IMR-90 (cell line): ENCODE measurements around the gene CCDC88B. TPM values are rescaled to one million over a fixed set of nuclear protein-coding genes. Genes with fewer than 3 reads are reported as not detected.

Experiments
- ATAC-seq: fragments of 200-7000 bp; cut with Tn5 transposase; 2 replicates; pipeline ENCODE4 v1.9.1; 2020; ENCODE audit warnings: low read depth, mild to moderate bottlenecking, moderate library complexity
- BruUV-seq: library from RNA; stranded (reverse); fragments of 400-500 nt; replicated peaks from 2 replicates; lab custom pipeline; 2021; lab: Mats Ljungman, UMichigan
- CTCF ChIA-PET: fragments of 300-600 bp; formaldehyde crosslinking; extraction: SDS; loops from one replicate; lab custom pipeline; 2021; ENCODE audit warnings: antibody characterized with exemption; lab: Yijun Ruan, JAX
- POLR2A ChIA-PET: fragments of 300-600 bp; sonication (Branson Sonifier 250); formaldehyde crosslinking; loops from one replicate; lab custom pipeline; 2022; ENCODE audit warnings: antibody characterized with exemption; ENCODE audit not compliant: unreplicated experiment; lab: Charles Lee
- DNase-seq: peaks from one replicate; pipeline ENCODE4 v3.0.0; 2013
- H2AFZ ChIP-seq: replicated peaks from 2 replicates; pipeline ENCODE3; 2013; ENCODE audit warnings: low read length, mild to moderate bottlenecking; ENCODE audit not compliant: poor library complexity
- H2AK5ac ChIP-seq: 2 replicates; pipeline ENCODE4 v1.6.1; 2013; ENCODE audit warnings: low read depth, low read length, inconsistent platforms
- H2AK9ac ChIP-seq: replicated peaks from 2 replicates; pipeline ENCODE3; 2013; ENCODE audit warnings: mild to moderate bottlenecking, low read depth, low read length, moderate library complexity; ENCODE audit not compliant: poor library complexity
- H2BK120ac ChIP-seq: 2 replicates; pipeline ENCODE4 v1.6.1; 2013; ENCODE audit warnings: low read depth, low read length, inconsistent platforms
- H2BK15ac ChIP-seq: 3 replicates; pipeline ENCODE4 v1.6.1; 2013; ENCODE audit warnings: low read depth, low read length, inconsistent platforms
- H2BK20ac ChIP-seq: 2 replicates; pipeline ENCODE4 v1.6.1; 2013; ENCODE audit warnings: low read depth, mild to moderate bottlenecking, inconsistent platforms, low read length, moderate library complexity
- H2BK5ac ChIP-seq: 2 replicates; pipeline ENCODE4 v1.6.1; 2013; ENCODE audit warnings: mild to moderate bottlenecking, low read depth, low read length, inconsistent platforms; ENCODE audit not compliant: poor library complexity, severe bottlenecking
- H3K14ac ChIP-seq: replicated peaks from 2 replicates; pipeline ENCODE4 v1.6.1; 2013; ENCODE audit warnings: low read depth, low read length, inconsistent platforms
- H3K18ac ChIP-seq: 2 replicates; pipeline ENCODE4 v1.6.1; 2013; ENCODE audit warnings: low read depth, low read length, control low read depth
- H3K23ac ChIP-seq: 2 replicates; pipeline ENCODE4 v1.6.1; 2013; ENCODE audit warnings: low read depth, low read length, inconsistent platforms
- H3K27ac ChIP-seq: 2 replicates; pipeline ENCODE4 v1.5.1; 2013; ENCODE audit warnings: mild to moderate bottlenecking, control low read depth, low read length; ENCODE audit not compliant: insufficient read depth
- H3K27me3 ChIP-seq: 2 replicates; pipeline ENCODE4 v1.6.1; 2013; ENCODE audit warnings: low read length; ENCODE audit not compliant: control insufficient read depth, insufficient read depth
- H3K36me3 ChIP-seq: 2 replicates; pipeline ENCODE4 v1.6.1; 2013; ENCODE audit warnings: low read length, mixed read lengths; ENCODE audit not compliant: control insufficient read depth, insufficient read depth
- H3K4ac ChIP-seq: 2 replicates; pipeline ENCODE4 v1.6.1; 2013; ENCODE audit warnings: low read depth, low read length, inconsistent platforms
- H3K4me1 ChIP-seq: 2 replicates; pipeline ENCODE4 v1.6.1; 2013; ENCODE audit warnings: low read length, mixed read lengths; ENCODE audit not compliant: control insufficient read depth, insufficient read depth
- H3K4me2 ChIP-seq: 2 replicates; pipeline ENCODE4 v1.6.1; 2013; ENCODE audit warnings: low read depth, mild to moderate bottlenecking, control low read depth, low read length, moderate library complexity
- H3K4me3 ChIP-seq: 2 replicates; pipeline ENCODE4 v1.5.1; 2013; ENCODE audit warnings: low read depth, mild to moderate bottlenecking, control low read depth, low read length, moderate library complexity; ENCODE audit not compliant: insufficient read depth
- H3K56ac ChIP-seq: 2 replicates; pipeline ENCODE4 v1.6.1; 2013; ENCODE audit warnings: low read length, inconsistent platforms; ENCODE audit not compliant: insufficient read depth; ENCODE audit errors: extremely low read depth
- H3K79me1 ChIP-seq, 2 experiments: 2 replicates each; pipeline ENCODE4 v1.6.1; 2013; ENCODE audit warnings: low read length in 2 of 2, inconsistent platforms in 1 of 2, low read depth in 1 of 2
- H3K9ac ChIP-seq: 2 replicates; pipeline ENCODE4 v1.6.1; 2013; ENCODE audit warnings: low read depth, low read length, control low read depth
- H3K9me1 ChIP-seq: 2 replicates; pipeline ENCODE4 v1.6.1; 2013; ENCODE audit warnings: low read length, inconsistent platforms; ENCODE audit not compliant: insufficient read depth
- H3K9me3 ChIP-seq: 2 replicates; pipeline ENCODE4 v1.6.1; 2013; ENCODE audit warnings: low read length; ENCODE audit not compliant: control insufficient read depth, insufficient read depth
- H4K20me1 ChIP-seq: 2 replicates; pipeline ENCODE4 v1.6.1; 2013; ENCODE audit warnings: low read length, inconsistent platforms; ENCODE audit not compliant: insufficient read depth
- H4K5ac ChIP-seq: 2 replicates; pipeline ENCODE4 v1.6.1; 2013; ENCODE audit warnings: mild to moderate bottlenecking, low read depth, low read length, control low read depth
- H4K8ac ChIP-seq, 2 experiments: 2 replicates each; pipeline ENCODE4 v1.6.1; 2013; ENCODE audit warnings: low read depth in 2 of 2, low read length in 2 of 2, control low read depth in 1 of 2, inconsistent platforms in 1 of 2
- H4K91ac ChIP-seq: 2 replicates; pipeline ENCODE4 v1.6.1; 2013; ENCODE audit warnings: low read depth, low read length, inconsistent platforms; ENCODE audit not compliant: insufficient read depth
- BHLHE40 ChIP-seq: fragments of 150-350 bp; IDR thresholded peaks from 2 replicates; pipeline ENCODE4 v1.6.1; 2016; ENCODE audit warnings: mild to moderate bottlenecking, low read depth, low read length
- CEBPB ChIP-seq: IDR thresholded peaks from 2 replicates; pipeline ENCODE4 v1.6.1; 2012; ENCODE audit warnings: low read depth, low read length, improper control_type of control experiment
- CHD1 ChIP-seq: IDR thresholded peaks from 2 replicates; pipeline ENCODE4 v1.6.1; 2012; ENCODE audit warnings: low read depth, low read length, improper control_type of control experiment
- MAFK ChIP-seq: IDR thresholded peaks from 2 replicates; pipeline ENCODE4 v1.6.1; 2012; ENCODE audit warnings: low read depth, low read length, improper control_type of control experiment
- MAZ ChIP-seq: IDR thresholded peaks from 2 replicates; pipeline ENCODE4 v1.6.1; 2012; ENCODE audit warnings: low read depth, mild to moderate bottlenecking, low read length, improper control_type of control experiment, moderate library complexity, borderline replicate concordance
- MXI1 ChIP-seq: IDR thresholded peaks from 2 replicates; pipeline ENCODE4 v1.6.1; 2012; ENCODE audit warnings: low read depth, mild to moderate bottlenecking, low read length, moderate library complexity, borderline replicate concordance
- NFE2L2 ChIP-seq: fragments of 150-350 bp; IDR thresholded peaks from 2 replicates; pipeline ENCODE4 v1.6.1; 2016; ENCODE audit warnings: low read depth, mild to moderate bottlenecking, low read length
- POLR2A ChIP-seq: IDR thresholded peaks from 2 replicates; pipeline ENCODE4 v1.6.1; 2012; ENCODE audit warnings: mild to moderate bottlenecking, low read depth, low read length
- RAD21 ChIP-seq: IDR thresholded peaks from 2 replicates; pipeline ENCODE4 v1.6.1; 2012; ENCODE audit warnings: low read length, improper control_type of control experiment
- RCOR1 ChIP-seq: IDR thresholded peaks from 2 replicates; pipeline ENCODE4 v1.6.1; 2012; ENCODE audit warnings: mild to moderate bottlenecking, low read length, improper control_type of control experiment; ENCODE audit not compliant: insufficient replicate concordance
- SMC3 ChIP-seq: fragments of 150-350 bp; IDR thresholded peaks from 2 replicates; pipeline ENCODE4 v1.6.1; 2016; ENCODE audit warnings: low read depth, mild to moderate bottlenecking, antibody characterized with exemption, low read length, moderate library complexity
- WGBS, 2 experiments: methylation state at CpG; one replicate each; pipeline versions ENCODE4 v1.1.5 to v1.1.7; 2013; ENCODE audit warnings: missing lambda C conversion rate in 2 of 2; ENCODE audit not compliant: insufficient read length in 1 of 2; ENCODE audit errors: extremely low coverage in 2 of 2; 5-methylcytosine and 5-hydroxymethylcytosine counted together
- dilution Hi-C: fragments of 300-500 bp; cut with HindIII; formaldehyde crosslinking; loops from one replicate; pipeline ENCODE4 v1.14.3; 2018; ENCODE audit warnings: low sequenced_read_pairs; ENCODE audit not compliant: unreplicated experiment
- in situ Hi-C: fragments of 300-500 bp; cut with MboI; formaldehyde crosslinking; loops from 3 replicates; pipeline ENCODE4 v1.14.3; 2019; ENCODE audit warnings: low sequenced_read_pairs, inconsistent platforms, mixed read lengths
- intact Hi-C: fragments of 100-400 bp; cut with micrococcal nuclease; formaldehyde crosslinking; loops from 2 replicates; pipeline ENCODE4 v1.10.0; 2022
- polyA plus RNA-seq, 3 experiments: library from polyadenylated mRNA; depleted of rRNA; stranded (reverse); fragments of >200 nt; gene quantifications; 2 replicates each; pipeline ENCODE4 v1.2.3, GENCODE V29; 2012; ENCODE audit warnings: low replicate concordance in 1 of 3
- total RNA-seq: library from RNA; depleted of rRNA; stranded (reverse); fragments of >200 nt; gene quantifications from 2 replicates; pipeline ENCODE4 v1.2.3, GENCODE V29; 2012
- TF ChIP-seq, protein P1 (sequence below): conservative IDR thresholded peaks from 2 replicates; pipeline ENCODE4 v1.5.1; 2012; ENCODE audit warnings: mild to moderate bottlenecking, low read depth, low read length, improper control_type of control experiment

Gene CCDC88B
- total and polyA plus RNA-seq, 2 of the 4 experiments (the other 2 are of a cell fraction): 1.3 to 2.5 TPM

DNA sequence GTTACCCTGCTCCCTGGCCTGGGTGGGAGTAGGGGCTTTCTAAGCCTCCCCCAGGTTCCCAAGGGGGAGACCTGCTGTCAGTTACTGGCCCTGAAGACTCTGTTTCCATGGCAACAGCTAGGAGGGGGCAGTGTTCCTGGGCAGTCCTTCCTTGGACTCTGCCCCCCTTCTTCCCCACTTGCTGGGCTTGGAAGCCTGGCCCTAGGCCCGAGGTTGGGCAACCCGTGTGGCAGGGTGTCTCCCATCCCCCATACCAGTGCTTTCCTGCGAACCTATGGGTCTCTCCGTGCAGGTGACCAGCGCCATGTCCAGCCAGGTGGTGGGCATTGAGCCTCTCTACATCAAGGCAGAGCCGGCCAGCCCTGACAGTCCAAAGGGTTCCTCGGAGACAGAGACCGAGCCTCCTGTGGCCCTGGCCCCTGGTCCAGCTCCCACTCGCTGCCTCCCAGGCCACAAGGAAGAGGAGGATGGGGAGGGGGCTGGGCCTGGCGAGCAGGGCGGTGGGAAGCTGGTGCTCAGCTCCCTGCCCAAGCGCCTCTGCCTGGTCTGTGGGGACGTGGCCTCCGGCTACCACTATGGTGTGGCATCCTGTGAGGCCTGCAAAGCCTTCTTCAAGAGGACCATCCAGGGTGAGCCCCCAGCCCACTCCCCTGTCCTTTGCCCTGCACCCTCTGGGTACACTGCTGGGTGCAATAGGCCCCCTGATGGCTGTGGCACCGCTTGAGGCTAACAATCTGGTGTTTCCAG lies 33.0 kb upstream of the CCDC88B start:
- peak overlapping the region; percentile 20; the same call in 1 of the 2 replicates for H3K23ac ChIP-seq
- H4K5ac ChIP-seq: no peak overlapping the region
- dilution Hi-C loops: no loop called here
- peaks cover 19 to 30% of the 10 kb centered on the region in 2 experiments for H3K79me1 ChIP-seq
- H2AFZ ChIP-seq: no peak overlapping the region
- no TSS peak for BruUV-seq
- H3K56ac ChIP-seq: no peak overlapping the region
- ChIA-PET CTCF (no interaction called here), POLR2A (interaction anchor here (0.6 kb wide), 1 partner anchor 40 kb away, joined by 5 read pairs; no protein-coding TSS in a partner anchor)
- H4K91ac ChIP-seq: no peak overlapping the region
- WGBS, 2 experiments: 13% methylated on average over 3 of the region's 15 CpGs; no CpG with 5 or more reads in 1 of the 2 experiments
- H2BK5ac ChIP-seq: no peak overlapping the region
- no peak overlapping the region for H2AK5ac ChIP-seq
- H3K14ac ChIP-seq: no peak overlapping the region
- peaks cover 7% of the 10 kb centered on the region for H4K20me1 ChIP-seq
- H3K36me3 ChIP-seq: no peaks in the 10 kb centered on the region
- H4K8ac ChIP-seq: no peak overlapping the region; a peak in 2 of 4 replicates
- no peaks in the 10 kb centered on the region for H3K27me3 ChIP-seq
- no peak overlapping the region for H3K4me3 ChIP-seq
- ATAC-seq (no peak), DNase-seq (no peak)
- H3K4ac ChIP-seq: no peak overlapping the region
- no peaks in the 10 kb centered on the region for H3K9me3 ChIP-seq
- in situ Hi-C loops: no loop called here
- no peaks in the 10 kb centered on the region for H3K9me1 ChIP-seq
- no peak overlapping the region for H2BK120ac ChIP-seq
- intact Hi-C loops: loop anchor here (1.0 to 10.0 kb wide), 2 partner anchors 48 to 302 kb away; no protein-coding TSS in a partner anchor
- no peak overlapping the region for H3K9ac ChIP-seq
- H3K18ac ChIP-seq: no peak overlapping the region
- no peak overlapping the region for H3K27ac ChIP-seq
- no peak overlapping the region for H2BK20ac ChIP-seq
- peak overlapping the region; percentile 83 for H2AK9ac ChIP-seq
- peaks cover 9% of the 10 kb centered on the region; the same call in 1 of the 2 replicates for H3K4me1 ChIP-seq
- H2BK15ac ChIP-seq: no peak overlapping the region
- no peak; the same call in 1 of the 2 replicates for TF ChIP-seq CEBPB
- TF ChIP-seq, protein P1, sequence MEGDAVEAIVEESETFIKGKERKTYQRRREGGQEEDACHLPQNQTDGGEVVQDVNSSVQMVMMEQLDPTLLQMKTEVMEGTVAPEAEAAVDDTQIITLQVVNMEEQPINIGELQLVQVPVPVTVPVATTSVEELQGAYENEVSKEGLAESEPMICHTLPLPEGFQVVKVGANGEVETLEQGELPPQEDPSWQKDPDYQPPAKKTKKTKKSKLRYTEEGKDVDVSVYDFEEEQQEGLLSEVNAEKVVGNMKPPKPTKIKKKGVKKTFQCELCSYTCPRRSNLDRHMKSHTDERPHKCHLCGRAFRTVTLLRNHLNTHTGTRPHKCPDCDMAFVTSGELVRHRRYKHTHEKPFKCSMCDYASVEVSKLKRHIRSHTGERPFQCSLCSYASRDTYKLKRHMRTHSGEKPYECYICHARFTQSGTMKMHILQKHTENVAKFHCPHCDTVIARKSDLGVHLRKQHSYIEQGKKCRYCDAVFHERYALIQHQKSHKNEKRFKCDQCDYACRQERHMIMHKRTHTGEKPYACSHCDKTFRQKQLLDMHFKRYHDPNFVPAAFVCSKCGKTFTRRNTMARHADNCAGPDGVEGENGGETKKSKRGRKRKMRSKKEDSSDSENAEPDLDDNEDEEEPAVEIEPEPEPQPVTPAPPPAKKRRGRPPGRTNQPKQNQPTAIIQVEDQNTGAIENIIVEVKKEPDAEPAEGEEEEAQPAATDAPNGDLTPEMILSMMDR: no peak
- TF ChIP-seq BHLHE40: no peak
- no peak for TF ChIP-seq RAD21
- TF ChIP-seq POLR2A: no peak
- no peak for TF ChIP-seq SMC3
- TF ChIP-seq CHD1: no peak
- TF ChIP-seq NFE2L2: no peak
- no peak for TF ChIP-seq MXI1
- TF ChIP-seq MAFK: no peak
- TF ChIP-seq MAZ: no peak
- TF ChIP-seq RCOR1: no peak
- peak overlapping the region; percentile 90; the same call in 1 of the 2 replicates for H3K4me2 ChIP-seq
